Uterus (tissue), 2 donors: ENCODE measurements around the gene HSPA12A.

ENCODE experiments used
- POLR2A ChIP-seq, 2 donors: fragments of 450-650 bp; IDR thresholded peaks; one replicate each; pipeline ENCODE4 v1.6.1; 2016; ENCODE audit warnings: antibody characterized with exemption in 2 of 2, mild to moderate bottlenecking in 1 of 2, moderate library complexity in 1 of 2
- TF ChIP-seq, protein P1 (sequence below), 4 experiments: fragments of 200-600 bp in 2 of 4; fragments of 450-650 bp in 2 of 4; sonication (generic) in 2 of 4; IDR thresholded peaks; one replicate each; pipeline ENCODE4 v1.5.1; 2016 to 2019; ENCODE audit warnings: antibody characterized with exemption in 4 of 4, mild to moderate bottlenecking in 2 of 4, moderate library complexity in 1 of 4

DNA sequence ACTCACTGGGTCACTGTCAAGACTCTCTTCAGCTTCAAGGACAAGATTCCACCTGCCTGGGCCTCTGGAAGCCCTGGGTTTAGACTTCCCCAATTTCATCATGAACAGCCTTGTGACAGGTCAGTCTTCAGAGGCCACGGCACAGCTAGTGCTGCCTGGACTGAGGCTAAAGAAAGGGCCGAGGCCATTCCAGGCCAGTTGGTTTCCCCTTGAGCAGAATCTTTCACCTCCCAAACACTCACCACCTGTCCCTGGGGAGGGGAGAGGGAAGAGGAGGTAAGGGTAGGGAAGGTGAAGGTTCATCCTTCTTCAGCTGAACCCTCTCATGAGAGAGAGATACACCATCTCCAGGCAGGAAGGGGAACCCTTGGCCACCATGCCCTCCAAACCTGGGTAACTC is 24.3 kb downstream of the HSPA12A start:
- TF ChIP-seq POLR2A (IDR thresholded peaks at IDR 0.05), result no peak
- TF ChIP-seq, protein P1, sequence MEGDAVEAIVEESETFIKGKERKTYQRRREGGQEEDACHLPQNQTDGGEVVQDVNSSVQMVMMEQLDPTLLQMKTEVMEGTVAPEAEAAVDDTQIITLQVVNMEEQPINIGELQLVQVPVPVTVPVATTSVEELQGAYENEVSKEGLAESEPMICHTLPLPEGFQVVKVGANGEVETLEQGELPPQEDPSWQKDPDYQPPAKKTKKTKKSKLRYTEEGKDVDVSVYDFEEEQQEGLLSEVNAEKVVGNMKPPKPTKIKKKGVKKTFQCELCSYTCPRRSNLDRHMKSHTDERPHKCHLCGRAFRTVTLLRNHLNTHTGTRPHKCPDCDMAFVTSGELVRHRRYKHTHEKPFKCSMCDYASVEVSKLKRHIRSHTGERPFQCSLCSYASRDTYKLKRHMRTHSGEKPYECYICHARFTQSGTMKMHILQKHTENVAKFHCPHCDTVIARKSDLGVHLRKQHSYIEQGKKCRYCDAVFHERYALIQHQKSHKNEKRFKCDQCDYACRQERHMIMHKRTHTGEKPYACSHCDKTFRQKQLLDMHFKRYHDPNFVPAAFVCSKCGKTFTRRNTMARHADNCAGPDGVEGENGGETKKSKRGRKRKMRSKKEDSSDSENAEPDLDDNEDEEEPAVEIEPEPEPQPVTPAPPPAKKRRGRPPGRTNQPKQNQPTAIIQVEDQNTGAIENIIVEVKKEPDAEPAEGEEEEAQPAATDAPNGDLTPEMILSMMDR (IDR thresholded peaks at IDR 0.05), result no peak
